ENCODE measurements around the gene TMPRSS4.

TMPRSS4 gene

DNA sequence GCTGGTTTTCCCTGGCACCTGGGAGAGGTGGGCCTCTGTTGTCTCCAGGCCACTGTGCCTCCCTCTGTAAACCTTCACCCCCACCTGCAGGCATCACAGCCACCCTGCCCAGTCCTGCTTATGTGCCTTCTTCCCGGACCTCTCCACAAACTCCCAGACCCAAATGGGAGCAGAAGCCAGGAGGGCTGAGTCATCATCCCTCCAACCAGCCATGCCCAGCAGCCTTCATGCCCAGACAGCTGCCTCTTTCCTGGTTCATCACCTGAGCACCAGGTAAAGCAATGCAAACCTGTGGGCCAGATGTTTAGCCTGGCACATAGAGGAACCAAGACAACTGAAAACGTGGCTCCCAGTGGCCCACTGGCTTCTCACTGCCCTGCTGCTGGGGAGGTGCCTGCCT is 2.1 kb upstream of the TMPRSS4 start:
- Mint-ChIP-seq H3K4me3 (no peak overlapping the region), H3K27ac (no peak overlapping the region), H3K36me3 (no peaks in the 10 kb centered on the region), H3K9me3 (no peaks in the 10 kb centered on the region), H3K27me3 (peaks cover 76% of the 10 kb centered on the region), H3K4me1 (no peaks in the 10 kb centered on the region)
- no peak for DNase-seq
- CTCF ChIA-PET = no interaction called here

DNA sequence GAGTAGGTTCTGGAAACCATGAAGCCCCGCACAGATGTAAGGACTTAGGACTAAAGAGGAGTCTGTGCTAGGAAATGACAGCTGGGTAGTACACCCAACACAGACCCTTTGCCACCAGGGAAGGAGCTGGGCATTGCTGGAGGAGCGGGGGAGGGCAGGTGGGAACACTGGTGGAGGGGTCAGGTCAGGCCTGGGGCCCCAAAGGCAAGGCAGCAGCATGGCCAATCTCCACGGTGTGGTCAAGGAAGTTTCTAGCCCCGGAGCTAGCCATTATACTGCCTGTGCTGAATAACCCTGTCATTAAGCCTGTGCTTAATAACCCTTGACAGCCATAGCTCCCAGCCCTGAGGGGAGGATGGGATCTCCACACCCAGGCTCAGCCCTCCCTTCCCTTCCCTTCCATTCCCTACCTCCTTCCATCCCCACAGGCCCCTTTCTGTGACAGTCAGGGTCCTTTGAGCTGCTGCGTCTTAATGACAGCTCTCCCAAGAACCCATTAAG is 2.1 kb downstream of the TMPRSS4 start:
- CTCF ChIA-PET = interaction anchor here (1.5 kb wide), 1 partner anchor 271 kb away, joined by 3 read pairs; no protein-coding TSS in a partner anchor
- H3K36me3 Mint-ChIP-seq = no peaks in the 10 kb centered on the region
- DNase-seq = no peak
- peaks cover 73% of the 10 kb centered on the region for H3K27me3 Mint-ChIP-seq
- no peak overlapping the region for H3K27ac Mint-ChIP-seq
- H3K4me3 Mint-ChIP-seq = no peak overlapping the region
- no peaks in the 10 kb centered on the region for H3K9me3 Mint-ChIP-seq
- H3K4me1 Mint-ChIP-seq = no peaks in the 10 kb centered on the region

DNA sequence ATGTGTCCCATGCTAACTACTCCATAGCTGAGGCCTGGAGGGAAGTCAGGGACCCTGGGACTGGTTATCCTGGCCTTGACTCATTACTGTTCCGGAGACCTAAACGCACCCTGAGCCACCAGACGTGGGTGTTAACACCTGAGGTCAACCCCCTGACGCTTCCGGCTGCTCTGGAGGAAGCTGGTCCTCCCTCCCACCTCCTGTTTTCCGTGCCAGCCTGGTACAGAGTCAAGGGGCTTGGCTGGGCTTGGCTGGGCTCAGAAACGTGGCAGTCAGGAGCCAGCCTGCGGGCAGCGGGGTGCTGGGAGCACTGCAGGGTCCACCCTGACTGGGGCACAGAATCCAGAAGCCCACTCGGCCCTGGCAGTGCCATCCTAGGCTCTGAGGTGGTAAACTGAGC is 2.6 kb downstream of the TMPRSS4 start:
- no peak for DNase-seq
- CTCF ChIA-PET = interaction anchor here (0.9 to 1.5 kb wide), 2 partner anchors 19 to 272 kb away, joined by 3 read pairs; no protein-coding TSS in a partner anchor
- no peak overlapping the region for H3K27ac Mint-ChIP-seq
- H3K9me3 Mint-ChIP-seq = no peaks in the 10 kb centered on the region
- H3K4me1 Mint-ChIP-seq = no peaks in the 10 kb centered on the region
- H3K4me3 Mint-ChIP-seq = no peak overlapping the region
- H3K27me3 Mint-ChIP-seq = peaks cover 67% of the 10 kb centered on the region
- no peaks in the 10 kb centered on the region for H3K36me3 Mint-ChIP-seq

DNA sequence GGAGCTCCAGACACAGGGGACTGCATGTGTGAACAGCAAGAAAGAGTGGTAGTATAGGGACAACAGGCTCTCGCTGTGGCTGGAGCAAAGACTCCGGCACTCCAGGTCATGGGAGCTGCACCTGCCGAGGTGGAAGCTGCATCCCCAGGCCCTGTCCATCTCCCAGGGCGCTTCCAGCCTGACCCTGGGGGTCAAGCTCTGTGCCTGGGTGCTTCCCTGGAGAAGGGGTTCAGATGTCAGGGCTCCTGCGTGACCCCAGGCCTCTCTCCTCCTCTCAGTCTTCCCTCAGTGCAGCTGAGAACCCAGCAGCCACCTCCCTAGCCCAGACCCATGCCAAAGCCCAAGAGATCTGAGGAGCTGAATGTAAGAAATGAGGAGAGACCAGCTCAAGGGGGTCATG is 3.4 kb downstream of the TMPRSS4 start:
- no peak for DNase-seq
- no peak overlapping the region for H3K4me3 Mint-ChIP-seq
- H3K36me3 Mint-ChIP-seq = no peaks in the 10 kb centered on the region
- CTCF ChIA-PET = interaction anchor here (0.9 kb wide), 1 partner anchor 18 kb away, joined by 3 read pairs; no protein-coding TSS in a partner anchor
- H3K27ac Mint-ChIP-seq = no peak overlapping the region
- peaks cover 66% of the 10 kb centered on the region for H3K27me3 Mint-ChIP-seq
- H3K4me1 Mint-ChIP-seq = no peaks in the 10 kb centered on the region
- H3K9me3 Mint-ChIP-seq = no peaks in the 10 kb centered on the region

DNA sequence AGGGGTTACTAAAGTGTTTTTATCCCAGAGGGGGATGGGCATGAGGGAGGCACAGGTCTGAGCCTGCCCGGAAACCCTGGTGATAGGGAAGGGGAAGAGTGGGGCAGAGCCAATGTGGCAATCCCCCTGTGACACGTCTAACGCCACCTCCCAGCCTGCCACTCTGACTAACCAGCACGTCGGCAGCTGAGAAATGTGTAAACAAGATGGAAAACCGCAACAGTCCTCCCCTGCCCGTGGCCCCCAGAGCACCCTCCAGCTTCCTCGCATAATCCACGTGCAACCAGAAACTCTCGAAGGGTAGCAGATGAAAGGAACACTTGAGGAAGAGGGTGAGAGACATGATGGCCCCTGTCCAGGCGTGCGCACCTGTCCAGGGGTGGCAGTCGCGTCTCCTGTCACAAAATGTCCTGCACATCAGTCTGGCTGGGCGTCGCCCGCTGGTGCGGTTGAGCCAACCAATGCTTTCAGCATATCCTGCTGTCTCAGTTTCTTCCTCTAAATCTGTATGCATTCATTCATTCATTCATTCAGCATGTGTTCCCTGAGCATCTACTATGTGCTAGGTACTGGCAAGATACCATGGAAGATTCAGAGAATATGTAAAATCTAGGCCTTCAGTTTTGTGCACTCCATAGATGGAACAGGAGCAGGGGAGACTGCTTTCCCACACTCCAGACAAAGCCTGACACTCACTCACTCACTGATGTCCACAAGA is 4.5 kb downstream of the TMPRSS4 start:
- peak overlapping the region; percentile 34 for H3K27ac Mint-ChIP-seq
- no peak for DNase-seq
- CTCF ChIA-PET = no interaction called here

DNA sequence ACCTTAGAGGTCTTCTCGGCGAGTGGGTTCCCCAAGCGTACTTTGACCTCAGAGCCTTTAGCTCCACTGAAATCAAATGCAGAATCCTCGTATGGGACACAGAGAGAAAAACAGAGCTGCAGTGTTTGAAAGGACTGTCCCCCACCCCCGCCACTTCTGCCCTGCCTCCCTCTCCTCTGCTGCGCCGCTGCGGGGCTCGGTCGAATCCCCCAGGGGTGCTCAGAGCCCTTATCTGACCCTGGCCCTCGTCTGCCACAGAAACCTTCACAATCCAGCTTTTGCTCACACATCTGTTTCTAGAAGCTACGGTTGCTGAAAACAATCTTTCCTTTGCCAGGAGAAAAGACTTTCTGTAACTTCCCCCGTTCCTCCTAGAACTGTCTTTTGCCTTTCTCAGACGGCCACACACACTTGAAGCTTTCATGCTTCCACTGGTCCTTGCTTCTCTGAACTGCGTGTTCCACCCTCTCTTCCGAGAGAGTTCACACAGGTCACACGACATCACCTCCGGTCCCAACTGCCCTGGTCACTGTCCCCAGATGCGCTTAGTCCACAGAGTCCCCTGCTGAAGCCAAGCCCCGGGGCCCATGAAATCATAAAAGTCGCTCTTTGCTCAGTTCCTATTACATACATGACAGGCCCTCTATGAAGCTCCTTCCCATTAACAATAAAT is 6.1 kb downstream of the TMPRSS4 start:
- H3K27me3 Mint-ChIP-seq = peaks cover 52% of the 10 kb centered on the region
- H3K27ac Mint-ChIP-seq = no peak overlapping the region
- peaks cover 20% of the 10 kb centered on the region for H3K9me3 Mint-ChIP-seq
- no peak overlapping the region for H3K4me3 Mint-ChIP-seq
- CTCF ChIA-PET = no interaction called here
- no peaks in the 10 kb centered on the region for H3K4me1 Mint-ChIP-seq
- no peaks in the 10 kb centered on the region for H3K36me3 Mint-ChIP-seq
- DNase-seq = no peak

More for the DNA sequence above, 4.5 kb downstream of the TMPRSS4 start:
- no peak overlapping the region for H3K4me3 Mint-ChIP-seq
- H3K4me1 Mint-ChIP-seq = no peaks in the 10 kb centered on the region
- H3K36me3 Mint-ChIP-seq = no peaks in the 10 kb centered on the region
- H3K27me3 Mint-ChIP-seq = peaks cover 61% of the 10 kb centered on the region
- H3K9me3 Mint-ChIP-seq = peaks cover 5% of the 10 kb centered on the region

DNA sequence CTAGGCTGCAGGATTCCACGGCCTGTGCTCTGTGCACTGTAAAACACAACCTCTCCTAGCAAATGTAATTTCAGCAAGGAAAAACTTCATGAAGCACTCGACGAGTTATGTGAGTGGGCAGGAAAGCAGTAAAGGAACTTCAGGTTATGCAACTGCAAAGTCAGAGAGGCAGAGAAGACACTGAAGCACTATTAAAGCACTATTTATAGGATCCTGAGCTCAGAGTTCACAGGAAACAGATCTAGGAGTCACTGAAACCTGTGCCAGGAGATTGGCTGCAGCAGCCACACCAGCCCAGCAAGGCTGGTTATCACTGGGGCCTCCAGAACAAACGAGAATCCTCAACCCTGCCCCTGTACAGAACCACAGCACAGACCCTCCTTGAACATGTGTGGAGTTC is 7.4 kb downstream of the TMPRSS4 start:
- H3K9me3 Mint-ChIP-seq = peaks cover 30% of the 10 kb centered on the region
- H3K36me3 Mint-ChIP-seq = no peaks in the 10 kb centered on the region
- CTCF ChIA-PET = no interaction called here
- no peak for DNase-seq
- no peak overlapping the region for H3K27ac Mint-ChIP-seq
- H3K4me3 Mint-ChIP-seq = no peak overlapping the region
- H3K27me3 Mint-ChIP-seq = peaks cover 51% of the 10 kb centered on the region
- no peaks in the 10 kb centered on the region for H3K4me1 Mint-ChIP-seq

DNA sequence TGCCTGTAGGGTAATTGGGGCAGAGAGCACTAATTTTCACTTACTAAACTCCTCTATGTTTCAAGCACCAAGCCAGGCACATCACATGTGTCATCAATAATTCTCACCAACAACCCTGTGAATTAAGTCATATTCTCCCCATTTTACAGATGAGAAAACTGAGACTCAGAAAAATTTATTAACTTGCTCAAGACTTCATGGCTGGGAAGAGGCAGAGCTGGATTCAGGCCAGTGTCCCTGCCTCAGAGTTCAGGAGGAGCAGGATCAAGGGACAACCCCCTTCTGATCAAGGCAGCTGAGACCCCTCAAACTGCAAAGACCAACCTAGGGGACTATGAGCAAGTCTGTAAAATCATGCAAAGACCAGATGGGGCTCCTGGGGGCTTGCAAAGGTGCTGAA is 7.8 kb downstream of the TMPRSS4 start:
- Mint-ChIP-seq H3K27me3 (peaks cover 47% of the 10 kb centered on the region), H3K9me3 (peaks cover 34% of the 10 kb centered on the region), H3K4me3 (no peak overlapping the region), H3K4me1 (no peaks in the 10 kb centered on the region), H3K27ac (no peak overlapping the region), H3K36me3 (peaks cover 1% of the 10 kb centered on the region)
- CTCF ChIA-PET = no interaction called here
- no peak for DNase-seq

DNA sequence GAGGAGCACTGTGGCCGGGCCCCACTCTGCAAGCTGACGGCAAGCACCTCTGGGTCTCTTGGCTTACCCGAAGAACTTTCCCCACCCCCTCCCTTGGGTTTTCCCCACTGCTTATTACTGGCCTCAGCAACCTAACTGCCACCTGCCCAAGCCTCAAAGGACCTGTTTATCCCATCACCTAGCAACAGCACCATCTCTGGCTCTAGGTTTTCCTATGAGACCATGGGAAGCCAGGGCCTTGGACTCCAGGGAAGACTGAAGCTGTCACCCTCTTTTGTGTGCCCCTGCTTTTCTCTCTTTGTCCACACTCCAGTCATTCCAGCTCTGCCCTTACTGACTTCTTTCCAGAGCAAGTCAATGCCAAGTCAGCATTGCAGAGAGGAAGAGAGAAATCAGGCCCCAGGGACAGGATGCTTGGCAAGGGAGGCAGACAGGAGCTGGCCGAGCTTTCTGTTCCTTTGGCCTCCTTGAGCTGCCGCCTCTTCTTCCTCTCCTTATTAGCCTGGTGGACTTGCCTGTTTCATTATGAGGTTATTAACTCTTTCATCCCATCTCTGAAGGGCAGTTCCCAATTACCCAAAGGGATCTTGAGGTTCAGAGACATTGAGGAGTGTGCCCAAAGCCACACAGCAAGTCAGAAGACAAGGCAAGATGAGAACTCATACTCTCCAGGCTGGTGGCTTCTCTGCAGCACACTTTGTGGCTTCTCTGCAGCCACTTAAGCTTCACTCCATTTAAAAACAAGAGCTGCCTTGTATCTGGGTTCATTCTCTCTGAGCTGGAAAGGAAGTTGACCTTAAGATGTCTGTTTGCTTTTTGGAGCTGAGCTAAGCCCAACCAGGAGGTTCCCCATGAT is 10.3 kb downstream of the TMPRSS4 start, which contains the start of gene SMIM35:
TSS of gene SMIM35 (minus strand) at position 51 of the 856 bp plus-strand sequence. CDS start 206 bp downstream, outside the sequence.
- no peak for DNase-seq
- no peak within 1 kb of the TSS for H3K27ac Mint-ChIP-seq
- H3K4me1 Mint-ChIP-seq = no peaks in the 10 kb centered on the region
- CTCF ChIA-PET = no interaction called here
- peaks cover 47% of the 10 kb centered on the region for H3K27me3 Mint-ChIP-seq
- peaks cover 1% of the 10 kb centered on the region for H3K36me3 Mint-ChIP-seq
- H3K4me3 Mint-ChIP-seq = no peak within 1 kb of the TSS
- peaks cover 34% of the 10 kb centered on the region for H3K9me3 Mint-ChIP-seq

DNA sequence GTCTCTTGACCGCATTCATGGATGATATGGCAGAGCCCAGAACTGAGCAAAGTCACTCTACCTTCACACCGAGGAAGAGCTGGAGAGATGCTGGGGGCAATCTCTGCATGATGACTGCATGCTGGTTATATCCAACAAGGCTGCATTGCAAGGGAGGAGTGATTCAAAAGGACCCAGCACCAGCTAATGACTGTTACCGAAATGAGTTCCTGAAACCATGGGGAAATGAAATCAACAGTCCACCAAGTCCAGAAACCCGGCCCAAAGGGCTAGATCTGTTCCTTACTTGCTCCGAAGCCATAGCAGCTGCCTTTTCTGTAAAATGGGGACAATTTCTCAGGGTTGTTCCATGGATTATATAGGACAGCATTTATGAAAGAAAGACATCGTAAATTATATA is 11.1 kb downstream of the TMPRSS4 start:
- peaks cover 34% of the 10 kb centered on the region for H3K9me3 Mint-ChIP-seq
- no peak overlapping the region for H3K4me3 Mint-ChIP-seq
- DNase-seq = no peak
- H3K36me3 Mint-ChIP-seq = peaks cover 1% of the 10 kb centered on the region
- H3K27me3 Mint-ChIP-seq = peaks cover 46% of the 10 kb centered on the region
- CTCF ChIA-PET = no interaction called here
- H3K4me1 Mint-ChIP-seq = no peaks in the 10 kb centered on the region
- H3K27ac Mint-ChIP-seq = no peak overlapping the region

DNA sequence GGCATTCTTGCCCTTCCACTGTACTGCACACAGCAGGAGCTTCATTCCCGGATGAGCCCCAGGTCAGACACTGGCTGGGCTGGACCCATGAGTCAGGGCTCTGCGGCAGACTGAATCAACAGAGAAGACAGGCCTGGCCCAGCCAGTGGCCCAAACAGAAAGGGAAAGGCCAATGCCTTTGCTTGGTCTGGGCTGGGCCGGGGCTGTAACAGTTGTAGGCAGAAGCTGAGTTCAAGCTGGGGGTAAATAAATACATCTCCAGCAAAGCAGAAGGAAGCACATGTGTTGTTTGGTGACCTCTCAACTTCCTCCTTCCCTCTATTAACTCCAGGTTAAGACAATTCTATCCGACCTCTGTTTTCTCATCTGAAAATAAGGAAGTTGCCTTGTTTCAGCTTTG is 11.7 kb downstream of the TMPRSS4 start:
- Mint-ChIP-seq H3K4me3 (no peak overlapping the region), H3K4me1 (no peaks in the 10 kb centered on the region), H3K9me3 (peaks cover 34% of the 10 kb centered on the region), H3K27ac (no peak overlapping the region), H3K27me3 (peaks cover 42% of the 10 kb centered on the region), H3K36me3 (peaks cover 1% of the 10 kb centered on the region)
- CTCF ChIA-PET = interaction anchor here (0.7 kb wide), 1 partner anchor 244 kb away, joined by 4 read pairs; no protein-coding TSS in a partner anchor
- DNase-seq = no peak

DNA sequence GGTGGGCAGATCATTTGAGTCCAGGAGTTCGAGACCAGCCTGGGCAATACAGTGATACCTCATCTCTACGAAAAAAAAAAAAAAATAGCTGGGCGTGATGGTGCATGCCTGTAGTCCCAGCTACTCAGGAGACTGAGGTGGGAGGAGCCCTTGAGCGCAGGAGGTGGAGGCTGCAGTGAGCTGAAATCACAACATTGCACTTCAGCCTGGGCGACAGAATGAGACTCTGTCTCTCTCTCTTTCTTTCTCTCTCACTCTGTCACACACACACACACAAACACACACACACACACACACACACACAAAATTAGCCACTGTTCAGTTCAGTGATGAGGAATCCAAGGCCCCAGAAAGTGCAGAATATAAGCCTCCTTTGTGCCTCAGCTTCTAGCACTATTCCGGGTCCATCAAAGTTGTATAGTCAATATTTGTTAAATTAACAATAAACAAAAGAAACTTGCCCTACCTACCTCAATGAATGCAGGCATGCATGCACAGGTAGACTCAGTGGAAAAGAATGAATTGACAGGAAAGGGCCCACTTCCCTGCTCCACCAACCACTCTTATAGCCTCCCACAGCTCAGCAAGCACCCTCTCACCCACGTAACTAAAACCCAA is 13.8 kb downstream of the TMPRSS4 start:
- CTCF ChIA-PET = interaction anchor here (0.5 kb wide), 1 partner anchor 215 kb away, joined by 3 read pairs; no protein-coding TSS in a partner anchor
- DNase-seq = no peak
- Mint-ChIP-seq H3K4me3 (no peak overlapping the region), H3K27ac (no peak overlapping the region), H3K4me1 (no peaks in the 10 kb centered on the region), H3K27me3 (peaks cover 40% of the 10 kb centered on the region), H3K36me3 (peaks cover 1% of the 10 kb centered on the region), H3K9me3 (peaks cover 33% of the 10 kb centered on the region)

DNA sequence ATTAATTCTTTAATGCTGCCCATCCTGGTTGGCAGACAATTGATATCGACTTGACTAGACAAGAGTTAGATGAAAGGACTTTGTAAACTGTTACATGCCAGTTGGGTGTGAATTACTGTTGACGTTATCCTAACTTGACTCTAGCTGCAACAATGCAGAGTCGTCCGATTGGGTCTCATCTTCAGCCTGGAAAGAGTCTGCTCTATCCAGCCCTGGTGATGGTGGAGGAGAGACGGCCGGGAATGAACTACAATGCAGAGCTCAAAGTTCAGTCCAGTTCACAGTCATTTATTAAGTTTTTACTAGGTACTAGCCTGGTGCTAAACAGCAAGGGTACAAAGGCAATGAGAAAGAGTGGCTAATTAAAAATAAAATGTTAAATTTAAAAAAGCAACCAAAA is 14.8 kb downstream of the TMPRSS4 start:
- DNase-seq = no peak
- CTCF ChIA-PET = no interaction called here
- no peak overlapping the region for H3K27ac Mint-ChIP-seq
- H3K9me3 Mint-ChIP-seq = peaks cover 25% of the 10 kb centered on the region
- H3K36me3 Mint-ChIP-seq = peaks cover 1% of the 10 kb centered on the region
- H3K4me3 Mint-ChIP-seq = no peak overlapping the region
- H3K4me1 Mint-ChIP-seq = no peaks in the 10 kb centered on the region
- peaks cover 45% of the 10 kb centered on the region for H3K27me3 Mint-ChIP-seq

All from activated naive CD4-positive, alpha-beta T cell treated with anti-CD3 and anti-CD28 coated beads, Interleukin-2, amount 10 ng/mL, durations not matched to agents 7 days and 5 days (primary cell).